GM12872 (cell line): Measurements from ENCODE around the gene NELL2.
A peak's percentile ranks its signal among the peaks of the same experiment; 100 is the strongest.

Source experiments
- CTCF ChIP-seq: IDR thresholded peaks from 3 replicates; pipeline ENCODE4 v1.5.1; 2011; ENCODE audit warnings: low read depth, mild to moderate bottlenecking, low read length, moderate library complexity; ENCODE audit not compliant: insufficient read depth

NELL2 gene

GRCh38 chr12:44829045-44829444 lies 47.1 kb downstream of the NELL2 start:
- TF ChIP-seq CTCF: no peak

GRCh38 chr12:44827832-44828438 lies 48.2 kb downstream of the NELL2 start:
- TF ChIP-seq CTCF: no peak

- no peak for TF ChIP-seq CTCF
Observed at GRCh38 chr12:44819884-44820283, 56.2 kb downstream of the NELL2 start.

- TF ChIP-seq CTCF: no peak
Observed at GRCh38 chr12:44817687-44818086, 58.4 kb downstream of the NELL2 start.

- no peak for TF ChIP-seq CTCF
Observed at GRCh38 chr12:44816446-44817017, 59.6 kb downstream of the NELL2 start.

GRCh38 chr12:44812062-44812461 lies 64.1 kb downstream of the NELL2 start:
- TF ChIP-seq CTCF: peak; percentile 42

GRCh38 chr12:44804068-44804467 lies 72.0 kb downstream of the NELL2 start:
- no peak for TF ChIP-seq CTCF
